ENCODE results near the gene ZNF830. TPM values are rescaled to one million over a fixed set of nuclear protein-coding genes. Genes with fewer than 3 reads are reported as not detected.
"Not testable (repeated sequence)": the region's sequence is repeated elsewhere in the genome, so short reads cannot be mapped to it uniquely, and the experiment has no call there.

The ZNF830 gene
- total RNA-seq, 2 donors from 2014 or later, result 12.6 to 14.3 TPM

DNA sequence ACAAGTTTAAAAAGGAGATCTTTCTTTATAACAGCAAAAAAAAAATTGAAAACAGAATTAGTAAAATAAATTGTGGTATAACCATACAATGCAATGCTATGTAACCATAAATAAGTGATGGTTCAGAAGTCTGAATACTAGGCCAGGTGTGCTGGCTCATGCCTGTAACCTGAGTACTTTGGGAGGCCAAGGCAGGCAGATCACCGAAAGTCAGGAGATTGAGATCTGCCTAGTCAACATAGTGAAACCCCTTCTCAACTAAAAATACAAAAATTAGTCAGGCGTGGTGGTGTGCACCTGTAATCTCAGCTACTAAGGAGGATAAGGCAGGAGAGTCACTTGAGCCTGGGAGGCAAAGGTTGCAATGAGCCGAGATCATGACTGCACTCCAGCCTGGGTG, 34.7 kb upstream of the ZNF830 start:
- H3K4me1 ChIP-seq, result no peaks in the 10 kb centered on the region
- no peak overlapping the region for H3K4me3 ChIP-seq
- DNase-seq, result no peak
- no peaks in the 10 kb centered on the region for H3K9me3 ChIP-seq
- no peak for TF ChIP-seq CTCF (IDR thresholded peaks at IDR 0.05)
- H3K9ac ChIP-seq (ENCODE audit: low read depth in 2 of 2, low read length in 2 of 2), result no peak overlapping the region
- no peaks in the 10 kb centered on the region for H3K27me3 ChIP-seq
- no peak overlapping the region for H3K27ac ChIP-seq
- no peaks in the 10 kb centered on the region for H3K36me3 ChIP-seq
- intact Hi-C loops (cut with DNase I), result no loop called here

- Histone ChIP-seq H3K36me3 (no peaks in the 10 kb centered on the region), H3K4me1 (no peaks in the 10 kb centered on the region), H3K4me3 (no peak overlapping the region), H3K9me3 (no peaks in the 10 kb centered on the region), H3K27me3 (no peaks in the 10 kb centered on the region), H3K27ac (no peak overlapping the region), H3K9ac (ENCODE audit: low read depth in 2 of 2, low read length in 2 of 2) (no peak overlapping the region)
- no peak for TF ChIP-seq CTCF (IDR thresholded peaks at IDR 0.05)
- intact Hi-C loops (cut with DNase I), result no loop called here
- DNase-seq, result no peak
Observed at GRCh38 chr17:34930283-34930682, 31.1 kb upstream of the ZNF830 start.

GRCh38 chr17:34950780-34951179, 10.6 kb upstream of the ZNF830 start:
- H3K27ac ChIP-seq; H3K36me3 ChIP-seq; DNase-seq; H3K4me3 ChIP-seq; H3K4me1 ChIP-seq; H3K9me3 ChIP-seq; intact Hi-C loops (cut with DNase I); H3K27me3 ChIP-seq; H3K9ac ChIP-seq (ENCODE audit: low read depth in 2 of 2, low read length in 2 of 2): not testable (repeated sequence)

DNA sequence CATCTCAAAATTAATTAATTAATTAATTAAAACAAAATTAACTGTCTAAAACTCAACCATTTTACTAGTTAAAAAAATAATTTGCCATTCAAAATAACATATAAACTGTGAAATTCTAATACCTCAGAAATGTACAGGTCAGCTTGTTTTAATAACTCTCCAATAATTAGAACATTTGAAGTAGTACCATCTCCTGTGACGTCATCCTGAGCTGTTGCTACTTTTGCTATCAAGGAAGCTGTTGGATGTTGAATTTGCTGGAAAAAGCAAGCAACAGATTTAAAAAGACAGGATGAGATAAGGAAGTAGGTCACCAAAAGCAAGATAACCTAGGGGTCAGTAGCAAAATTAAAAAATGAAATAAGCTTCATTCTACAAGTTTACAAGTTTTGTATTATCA, 2.9 kb upstream of the ZNF830 start:
- Histone ChIP-seq H3K9ac (ENCODE audit: low read depth in 2 of 2, low read length in 2 of 2) (no peak overlapping the region), H3K36me3 (no peaks in the 10 kb centered on the region), H3K27me3 (no peaks in the 10 kb centered on the region), H3K4me3 (no peak overlapping the region), H3K9me3 (no peaks in the 10 kb centered on the region), H3K27ac (no peak overlapping the region), H3K4me1 (peaks cover 9% of the 10 kb centered on the region)
- DNase-seq, result no peak
- intact Hi-C loops (cut with DNase I), result no loop called here
- no peak for TF ChIP-seq CTCF (IDR thresholded peaks at IDR 0.05)

- DNase-seq, result no peak
- no peak overlapping the region for H3K9ac ChIP-seq (ENCODE audit: low read depth in 2 of 2, low read length in 2 of 2)
- TF ChIP-seq CTCF (IDR thresholded peaks at IDR 0.05), result no peak
- no peak overlapping the region for H3K4me3 ChIP-seq
- H3K27ac ChIP-seq, result no peak overlapping the region
- H3K9me3 ChIP-seq, result no peaks in the 10 kb centered on the region
- H3K4me1 ChIP-seq, result no peaks in the 10 kb centered on the region
- no peaks in the 10 kb centered on the region for H3K36me3 ChIP-seq
- no peaks in the 10 kb centered on the region for H3K27me3 ChIP-seq
- intact Hi-C loops (cut with DNase I), result no loop called here
Observed at GRCh38 chr17:34974179-34974578, 12.8 kb downstream of the ZNF830 start.

DNA sequence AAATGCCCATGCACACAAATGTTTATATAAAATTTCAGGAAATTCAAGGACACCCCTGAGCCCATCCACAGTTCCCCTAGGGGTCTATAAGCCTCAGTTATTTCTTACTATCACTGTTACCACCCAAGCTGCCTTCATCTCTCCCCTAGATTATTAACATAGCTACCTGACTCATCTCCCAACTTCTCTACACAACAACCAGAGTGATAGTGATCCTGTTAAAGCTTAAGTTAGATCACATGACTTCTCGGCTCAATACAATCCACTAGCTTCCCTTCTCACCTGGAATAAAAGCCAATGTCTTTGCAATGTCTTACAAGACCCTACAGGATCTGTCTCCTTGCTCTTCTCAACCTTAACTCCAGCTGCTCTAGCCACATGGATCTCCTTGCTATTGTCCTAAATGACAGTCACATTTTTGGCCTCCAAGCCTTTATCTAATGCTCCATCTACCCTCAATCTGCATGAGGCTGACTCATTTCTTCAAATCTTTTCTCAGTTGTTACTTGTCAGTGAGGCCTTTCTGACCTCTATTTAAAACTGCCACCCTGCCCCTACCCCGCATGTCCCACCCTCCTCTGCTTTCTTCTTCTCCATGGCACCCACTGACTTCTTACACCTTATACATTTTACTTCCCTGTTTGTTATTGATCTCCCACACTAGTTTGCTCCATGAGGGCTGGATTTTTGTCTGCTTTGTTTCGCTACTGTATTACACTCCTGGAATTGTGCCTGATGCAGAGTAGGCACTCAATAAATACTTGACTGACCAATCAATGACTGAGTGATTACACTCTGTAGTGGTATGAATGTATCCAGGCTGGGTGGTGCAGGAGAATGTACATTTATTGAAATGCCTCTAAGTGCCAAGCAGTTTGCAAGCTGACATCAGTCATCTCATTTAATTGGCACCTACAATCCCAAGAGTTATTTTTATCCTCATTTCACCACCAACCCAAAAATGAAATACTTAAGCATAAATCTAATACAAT, 13.8 kb downstream of the ZNF830 start:
- Histone ChIP-seq H3K27ac (no peak overlapping the region), H3K27me3 (no peaks in the 10 kb centered on the region), H3K36me3 (no peaks in the 10 kb centered on the region), H3K9ac (ENCODE audit: low read depth in 2 of 2, low read length in 2 of 2) (no peak overlapping the region), H3K9me3 (no peaks in the 10 kb centered on the region), H3K4me3 (no peak overlapping the region), H3K4me1 (no peaks in the 10 kb centered on the region)
- no peak for TF ChIP-seq CTCF (IDR thresholded peaks at IDR 0.05)
- intact Hi-C loops (cut with DNase I), result no loop called here
- no peak for DNase-seq
